ENCODE measurements around the gene SLC35F4. TPM values are rescaled to one million over a fixed set of nuclear protein-coding genes. Genes with fewer than 3 reads are reported as not detected.

SLC35F4 gene
- total RNA-seq, 1 donor from 2014 or later = 0.14 TPM

DNA sequence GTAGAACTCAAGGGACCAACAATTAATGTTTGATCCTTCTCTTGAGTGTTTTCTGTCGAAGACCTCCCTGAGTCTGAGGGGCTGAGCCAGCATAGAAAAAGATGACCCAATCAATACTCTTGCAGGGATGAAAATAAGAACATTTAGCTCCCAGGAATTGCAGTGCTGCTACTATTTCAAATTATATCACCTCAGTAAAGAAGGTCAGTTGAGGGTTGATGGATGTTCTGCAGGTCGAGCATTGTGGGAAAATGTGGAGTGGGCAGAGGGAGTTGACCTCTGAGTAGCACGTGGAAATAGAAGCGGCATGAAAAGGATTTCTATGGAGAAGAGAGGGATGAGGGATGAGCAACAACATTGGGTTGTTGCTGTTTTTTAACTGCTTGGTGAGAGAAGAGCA is 297.3 kb downstream of the SLC35F4 start:
- TF ChIP-seq, protein P1, sequence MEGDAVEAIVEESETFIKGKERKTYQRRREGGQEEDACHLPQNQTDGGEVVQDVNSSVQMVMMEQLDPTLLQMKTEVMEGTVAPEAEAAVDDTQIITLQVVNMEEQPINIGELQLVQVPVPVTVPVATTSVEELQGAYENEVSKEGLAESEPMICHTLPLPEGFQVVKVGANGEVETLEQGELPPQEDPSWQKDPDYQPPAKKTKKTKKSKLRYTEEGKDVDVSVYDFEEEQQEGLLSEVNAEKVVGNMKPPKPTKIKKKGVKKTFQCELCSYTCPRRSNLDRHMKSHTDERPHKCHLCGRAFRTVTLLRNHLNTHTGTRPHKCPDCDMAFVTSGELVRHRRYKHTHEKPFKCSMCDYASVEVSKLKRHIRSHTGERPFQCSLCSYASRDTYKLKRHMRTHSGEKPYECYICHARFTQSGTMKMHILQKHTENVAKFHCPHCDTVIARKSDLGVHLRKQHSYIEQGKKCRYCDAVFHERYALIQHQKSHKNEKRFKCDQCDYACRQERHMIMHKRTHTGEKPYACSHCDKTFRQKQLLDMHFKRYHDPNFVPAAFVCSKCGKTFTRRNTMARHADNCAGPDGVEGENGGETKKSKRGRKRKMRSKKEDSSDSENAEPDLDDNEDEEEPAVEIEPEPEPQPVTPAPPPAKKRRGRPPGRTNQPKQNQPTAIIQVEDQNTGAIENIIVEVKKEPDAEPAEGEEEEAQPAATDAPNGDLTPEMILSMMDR (IDR thresholded peaks at IDR 0.05; ENCODE audit: unreplicated experiment) = no peak
- no peaks in the 10 kb centered on the region for H3K9me3 Mint-ChIP-seq (ENCODE audit: low read depth)
- H3K36me3 Mint-ChIP-seq (ENCODE audit: insufficient read depth) = no peaks in the 10 kb centered on the region
- no peak overlapping the region for H3K4me3 Mint-ChIP-seq (ENCODE audit: low read depth)
- peaks cover 4% of the 10 kb centered on the region for H3K27me3 Mint-ChIP-seq
- DNase-seq (ENCODE audit: low spot score, unreplicated experiment) = no peak
- no peak overlapping the region for H3K27ac Mint-ChIP-seq
- peaks cover 23% of the 10 kb centered on the region for H3K4me1 Mint-ChIP-seq (ENCODE audit: low read depth)

DNA sequence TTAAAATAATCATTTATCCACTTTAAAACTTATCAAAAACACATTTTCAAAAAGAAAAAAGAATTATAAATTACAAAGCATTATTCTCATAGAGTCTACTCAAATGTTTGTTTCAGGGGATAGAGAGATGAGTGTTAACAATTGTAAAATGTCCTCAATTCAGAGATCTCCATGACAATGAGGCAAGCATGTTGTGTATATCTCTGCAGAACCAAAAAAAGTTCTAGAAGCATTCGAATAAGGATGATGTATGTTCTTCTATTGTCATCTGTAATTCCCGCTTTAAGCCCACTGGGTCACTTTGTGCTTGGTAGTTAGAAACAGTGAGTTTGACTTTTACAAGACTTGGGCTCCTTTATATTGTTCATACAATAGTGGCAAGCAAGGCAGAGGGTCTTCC is 298.7 kb downstream of the SLC35F4 start:
- Mint-ChIP-seq H3K9me3 (ENCODE audit: low read depth) (no peaks in the 10 kb centered on the region), H3K4me3 (ENCODE audit: low read depth) (no peak overlapping the region), H3K27ac (no peak overlapping the region), H3K4me1 (ENCODE audit: low read depth) (peaks cover 12% of the 10 kb centered on the region), H3K27me3 (peaks cover 11% of the 10 kb centered on the region), H3K36me3 (ENCODE audit: insufficient read depth) (no peaks in the 10 kb centered on the region)
- DNase-seq (ENCODE audit: low spot score, unreplicated experiment) = no peak
- TF ChIP-seq, protein P1 (IDR thresholded peaks at IDR 0.05; ENCODE audit: unreplicated experiment) = no peak

DNA sequence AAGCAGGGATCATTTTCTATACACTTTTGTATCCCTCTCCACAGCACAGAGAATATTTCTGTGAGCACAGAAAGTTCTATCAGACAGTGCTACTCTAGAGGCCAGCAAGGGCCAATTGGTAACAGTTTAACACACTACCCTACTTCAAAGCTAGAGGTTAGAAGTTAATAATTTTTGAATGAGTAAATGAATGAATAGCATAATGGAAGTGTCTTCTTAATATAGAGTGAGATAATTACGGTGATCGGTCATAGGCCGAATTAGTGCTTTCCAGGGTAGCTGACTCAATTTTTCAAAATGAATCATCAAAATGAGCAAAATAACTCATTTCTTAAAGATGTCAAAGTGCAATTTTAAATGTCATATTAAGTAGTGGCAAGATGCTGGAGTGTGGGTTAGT is 305.2 kb downstream of the SLC35F4 start:
- no peak overlapping the region for H3K27ac Mint-ChIP-seq
- TF ChIP-seq, protein P1 (IDR thresholded peaks at IDR 0.05; ENCODE audit: unreplicated experiment) = no peak
- H3K9me3 Mint-ChIP-seq (ENCODE audit: low read depth) = no peaks in the 10 kb centered on the region
- peaks cover 7% of the 10 kb centered on the region for H3K27me3 Mint-ChIP-seq
- no peaks in the 10 kb centered on the region for H3K36me3 Mint-ChIP-seq (ENCODE audit: insufficient read depth)
- no peak overlapping the region for H3K4me3 Mint-ChIP-seq (ENCODE audit: low read depth)
- H3K4me1 Mint-ChIP-seq (ENCODE audit: low read depth) = no peaks in the 10 kb centered on the region
- DNase-seq (ENCODE audit: low spot score, unreplicated experiment) = no peak

- Mint-ChIP-seq H3K36me3 (ENCODE audit: insufficient read depth) (no peaks in the 10 kb centered on the region), H3K4me3 (ENCODE audit: low read depth) (no peak overlapping the region), H3K27me3 (peaks cover 7% of the 10 kb centered on the region), H3K27ac (no peak overlapping the region), H3K9me3 (ENCODE audit: low read depth) (no peaks in the 10 kb centered on the region), H3K4me1 (ENCODE audit: low read depth) (no peaks in the 10 kb centered on the region)
- TF ChIP-seq, protein P1 (IDR thresholded peaks at IDR 0.05; ENCODE audit: unreplicated experiment) = no peak
- DNase-seq (ENCODE audit: low spot score, unreplicated experiment) = no peak
These were observed 306.3 kb downstream of the SLC35F4 start for GRCh38 chr14:57559576-57559975.

DNA sequence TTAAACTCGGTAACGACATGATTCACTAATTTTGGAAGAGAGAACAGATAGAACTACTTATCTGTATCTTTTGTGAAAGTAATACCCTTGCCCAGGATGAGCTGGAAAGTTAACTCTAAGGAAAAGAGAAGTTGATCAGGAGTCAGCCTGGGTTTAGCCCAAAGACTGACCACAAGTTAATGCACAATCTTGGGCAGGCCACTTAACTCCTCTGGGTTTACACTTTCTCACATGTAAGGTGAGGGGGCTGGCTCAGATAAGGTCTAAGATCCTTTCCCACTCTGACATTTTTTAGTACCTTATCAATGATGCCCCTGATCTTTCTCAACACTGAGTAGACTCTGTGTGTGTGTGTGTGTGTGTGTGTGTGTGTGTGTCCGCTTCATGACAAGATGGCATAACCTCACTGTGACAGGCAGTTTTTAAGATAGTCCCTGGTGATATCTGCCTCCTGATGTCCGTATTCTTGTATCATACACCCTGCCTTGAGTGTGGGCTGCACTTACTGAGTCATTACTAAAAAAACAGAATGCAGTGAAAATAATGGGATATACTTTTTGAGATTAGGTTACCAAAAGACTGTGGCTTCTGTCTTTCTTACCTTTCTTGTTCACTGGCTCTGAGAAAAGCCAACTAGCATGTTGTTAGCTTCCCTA is 316.0 kb downstream of the SLC35F4 start:
- no peak overlapping the region for H3K4me3 Mint-ChIP-seq (ENCODE audit: low read depth)
- peaks cover 3% of the 10 kb centered on the region for H3K4me1 Mint-ChIP-seq (ENCODE audit: low read depth)
- TF ChIP-seq, protein P1 (IDR thresholded peaks at IDR 0.05; ENCODE audit: unreplicated experiment) = no peak
- H3K36me3 Mint-ChIP-seq (ENCODE audit: insufficient read depth) = peaks cover 3% of the 10 kb centered on the region
- H3K27me3 Mint-ChIP-seq = no peaks in the 10 kb centered on the region
- peak overlapping the region; percentile 13 for H3K27ac Mint-ChIP-seq
- no peak for DNase-seq (ENCODE audit: low spot score, unreplicated experiment)
- H3K9me3 Mint-ChIP-seq (ENCODE audit: low read depth) = peaks cover 12% of the 10 kb centered on the region
